ENCODE results near the gene CHID1.
A peak's percentile ranks its signal among the peaks of the same experiment; 100 is the strongest.

The CHID1 gene

GRCh38 chr11:831961-832528 lies 78.6 kb downstream of the CHID1 start:
- DNase-seq: no peak

DNA sequence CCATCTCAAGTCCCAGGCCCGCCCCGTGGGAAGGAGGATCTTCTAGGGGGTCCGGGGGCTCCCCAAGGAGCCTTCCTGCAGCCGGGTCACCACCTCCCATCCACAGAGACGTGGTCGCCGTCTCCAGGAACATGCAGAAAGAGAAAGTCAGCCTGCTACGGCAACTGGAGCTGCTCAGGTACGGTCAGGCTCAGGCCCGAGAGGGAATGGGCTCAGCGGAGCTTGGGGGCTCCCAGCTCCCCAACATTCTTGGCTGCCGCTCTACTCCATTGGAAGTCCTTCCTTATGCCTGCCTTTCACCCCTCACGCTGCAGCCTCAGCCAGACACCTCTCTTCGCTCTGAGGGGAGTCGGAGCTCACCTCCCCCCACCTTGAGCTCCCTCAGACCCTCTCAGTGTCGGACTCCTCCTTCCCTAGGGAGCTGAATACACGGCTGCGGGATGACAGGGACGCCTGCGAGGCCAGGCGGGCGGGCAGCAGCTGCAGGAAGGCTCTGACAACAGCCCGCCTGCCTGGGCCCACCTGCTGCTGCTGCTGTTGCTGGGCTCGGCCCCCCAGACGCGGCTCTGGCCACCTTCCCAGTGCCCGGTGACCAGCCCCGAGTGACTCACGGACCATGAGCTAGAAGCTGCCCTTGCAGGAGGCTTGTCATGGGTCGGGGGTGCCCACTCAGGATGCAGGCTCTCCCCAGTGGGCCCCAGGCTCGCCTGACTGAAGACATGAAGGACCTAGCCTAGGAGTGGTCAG lies 79.3 kb downstream of the CHID1 start:
- no peak for DNase-seq

DNA sequence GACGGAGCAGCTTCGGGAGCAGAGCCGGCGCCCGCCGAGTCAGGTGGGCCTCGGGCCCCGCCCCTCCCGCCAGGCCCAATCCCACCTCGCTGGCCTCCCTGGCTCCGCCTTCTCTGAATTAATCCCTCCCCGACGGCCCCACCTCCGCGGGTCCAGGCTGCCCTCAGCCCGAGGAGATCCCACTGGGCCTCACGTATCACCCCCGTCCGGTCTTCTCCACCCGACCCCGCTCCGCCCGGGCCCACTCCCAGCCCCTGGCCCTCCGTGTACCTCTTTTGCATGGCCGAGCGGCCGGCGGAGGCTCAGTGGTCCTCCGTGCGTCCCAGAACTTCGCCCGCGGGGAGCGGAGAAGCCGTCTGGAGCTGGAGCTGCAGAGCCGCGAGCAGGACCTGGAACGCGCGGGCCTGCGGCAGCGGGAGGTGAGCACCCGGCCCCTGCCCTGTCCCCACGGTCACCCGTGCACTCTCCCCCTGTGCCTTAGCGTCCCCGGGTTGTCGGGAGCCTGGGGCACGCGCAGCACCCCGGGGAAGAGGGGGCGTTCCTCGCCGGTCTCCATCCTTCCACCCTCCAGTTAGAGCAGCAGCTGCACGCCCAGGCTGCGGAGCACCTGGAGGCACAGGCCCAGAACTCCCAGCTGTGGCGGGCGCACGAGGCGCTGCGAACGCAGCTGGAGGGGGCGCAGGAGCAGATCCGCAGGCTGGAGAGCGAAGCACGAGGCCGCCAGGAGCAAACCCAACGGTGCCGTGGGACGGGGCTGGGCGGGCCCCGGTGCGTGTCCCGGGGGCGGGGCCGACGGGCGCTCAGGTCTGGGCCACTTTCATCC lies 80.1 kb downstream of the CHID1 start:
- no peak for DNase-seq

DNA sequence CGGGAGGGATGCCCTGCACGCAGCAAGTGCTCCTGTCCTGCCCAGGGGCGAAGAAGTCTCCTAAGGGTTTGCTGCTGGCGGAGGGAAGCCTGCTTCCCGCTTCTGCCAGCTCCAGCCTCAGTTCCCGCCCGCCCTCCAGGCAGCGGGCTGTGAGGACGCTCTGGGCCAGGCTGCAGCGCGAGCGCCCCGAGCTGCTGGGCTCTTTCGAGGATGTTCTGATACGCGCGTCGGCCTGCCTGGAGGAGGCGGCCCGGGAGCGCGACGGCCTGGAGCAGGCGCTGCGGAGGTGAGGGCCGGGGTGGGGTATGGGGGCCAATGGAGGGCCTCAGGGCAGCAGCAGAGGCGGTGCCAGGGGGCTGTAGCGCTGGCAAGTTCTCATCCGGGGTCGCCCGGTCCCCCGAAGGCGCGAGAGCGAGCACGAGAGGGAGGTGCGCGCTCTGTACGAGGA lies 80.7 kb downstream of the CHID1 start:
- DNase-seq: no peak

GRCh38 chr11:829176-829846 lies 81.3 kb downstream of the CHID1 start:
- no peak for DNase-seq

GRCh38 chr11:828506-829175 lies 82.0 kb downstream of the CHID1 start:
- DNase-seq: no peak

DNA sequence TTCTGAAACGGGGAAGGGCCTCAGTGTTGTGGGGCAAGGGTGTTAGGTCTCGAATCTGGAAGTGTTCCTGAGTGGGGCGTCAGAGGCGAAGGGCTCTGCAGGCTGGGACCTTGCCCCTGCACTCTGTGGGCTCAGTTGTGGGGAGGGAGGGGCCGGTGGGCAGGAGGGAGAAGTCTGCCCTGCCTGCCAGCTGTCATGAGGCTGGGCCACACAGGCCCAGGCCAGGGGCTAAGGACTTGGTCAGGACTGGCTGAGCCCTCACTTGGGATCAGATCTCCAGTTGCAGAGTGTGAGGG lies 82.8 kb downstream of the CHID1 start, which contains the start of gene CRACR2B:
TSS of gene CRACR2B (plus strand) at position 23 of the 296 bp plus-strand sequence. CDS start 689 bp downstream, outside the sequence.
- no peak for DNase-seq

- DNase-seq: no peak
Measured at GRCh38 chr11:827146-827896, 83.3 kb downstream of the CHID1 start.

DNA sequence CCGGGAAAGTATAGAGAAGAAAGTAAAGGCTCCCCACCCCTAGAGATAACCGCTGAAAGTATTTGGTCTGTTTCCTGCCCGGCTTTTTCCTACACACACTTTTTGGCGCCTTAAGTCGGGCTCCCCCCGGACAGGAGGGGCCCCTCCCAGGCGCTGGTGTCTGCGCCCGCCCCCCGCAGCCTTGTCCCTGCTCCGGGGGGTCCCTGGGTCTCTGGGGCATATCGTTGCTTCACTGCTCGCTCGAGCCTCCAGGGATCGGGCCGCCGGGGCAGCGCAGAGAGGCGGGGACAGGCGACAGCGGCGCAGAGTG lies 83.8 kb downstream of the CHID1 start:
- no peak for DNase-seq

DNA sequence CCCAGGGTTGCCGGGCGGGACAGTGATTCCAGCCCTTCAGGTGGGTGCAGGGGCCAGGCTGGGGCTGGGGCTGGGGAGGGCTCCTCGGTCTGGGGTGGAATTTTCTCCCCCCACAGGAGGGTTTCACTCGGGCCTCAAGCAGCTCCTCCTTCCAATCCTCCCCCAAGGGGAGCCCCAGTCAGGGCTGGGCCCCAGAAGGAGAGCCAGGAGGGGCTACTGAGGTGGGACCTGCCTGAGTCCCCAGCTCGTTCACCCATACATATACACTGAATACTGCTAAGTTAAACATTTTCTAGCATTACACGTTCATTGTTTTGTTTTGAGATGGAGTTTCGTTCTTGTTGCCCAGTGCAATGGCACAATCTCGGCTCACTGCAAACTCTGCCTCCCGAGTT lies 84.4 kb downstream of the CHID1 start:
- DNase-seq: no peak

GRCh38 chr11:825366-826226 lies 85.0 kb downstream of the CHID1 start:
- DNase-seq: no peak

GRCh38 chr11:824942-825341 lies 85.7 kb downstream of the CHID1 start:
- DNase-seq: no peak

- no peak for DNase-seq
Measured at GRCh38 chr11:824292-824880, 86.2 kb downstream of the CHID1 start.

- no peak for DNase-seq
Measured at GRCh38 chr11:823441-824291, 86.9 kb downstream of the CHID1 start.

- DNase-seq: no peak
Measured at GRCh38 chr11:821512-822371, 88.9 kb downstream of the CHID1 start.

DNA sequence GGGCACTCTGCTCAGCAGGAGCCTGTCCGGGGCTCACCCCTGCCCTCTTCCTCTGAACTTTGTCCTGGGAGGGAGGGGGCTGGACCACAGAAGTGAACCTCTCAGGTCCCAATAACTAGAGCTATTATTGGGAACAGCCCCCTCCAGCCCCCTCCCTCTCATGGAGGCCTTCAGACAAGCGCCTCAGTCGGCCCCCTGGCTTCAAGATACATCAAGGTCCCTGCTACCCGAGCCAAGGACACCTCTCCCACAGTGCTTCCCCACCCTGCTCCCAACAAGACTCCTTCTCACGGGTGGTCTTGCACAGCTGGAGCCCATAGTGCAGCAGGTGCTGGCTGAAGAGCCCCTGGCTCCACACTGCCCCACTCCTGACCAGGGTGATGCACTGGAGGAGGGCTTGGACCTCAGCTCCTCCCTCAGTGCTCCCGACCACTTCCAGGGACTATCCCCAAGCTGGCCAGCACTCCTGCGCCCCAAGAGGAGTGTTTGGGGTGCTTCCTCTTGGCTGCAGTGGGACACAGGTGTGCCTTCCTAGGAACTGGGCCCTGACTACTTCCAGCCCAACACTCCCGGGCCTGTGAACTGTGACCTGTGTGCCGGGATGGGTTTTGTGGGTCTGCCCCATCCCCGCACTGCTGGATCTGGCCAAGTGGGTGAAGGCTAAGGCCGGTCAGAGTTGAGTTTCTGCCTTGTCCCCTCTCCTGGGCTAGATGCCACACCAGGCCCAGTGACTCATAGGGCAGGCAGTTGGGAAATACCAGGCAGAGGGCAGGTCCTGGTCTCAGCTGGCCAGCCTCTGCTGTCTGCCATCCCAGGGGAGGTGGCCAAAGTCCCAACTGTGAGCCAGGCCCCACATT lies 89.7 kb downstream of the CHID1 start:
- no peak for DNase-seq

- DNase-seq: peak; percentile 80
Measured at GRCh38 chr11:819943-820649, 90.5 kb downstream of the CHID1 start.
